ENCODE measurements around the gene MSH3.

DNA sequence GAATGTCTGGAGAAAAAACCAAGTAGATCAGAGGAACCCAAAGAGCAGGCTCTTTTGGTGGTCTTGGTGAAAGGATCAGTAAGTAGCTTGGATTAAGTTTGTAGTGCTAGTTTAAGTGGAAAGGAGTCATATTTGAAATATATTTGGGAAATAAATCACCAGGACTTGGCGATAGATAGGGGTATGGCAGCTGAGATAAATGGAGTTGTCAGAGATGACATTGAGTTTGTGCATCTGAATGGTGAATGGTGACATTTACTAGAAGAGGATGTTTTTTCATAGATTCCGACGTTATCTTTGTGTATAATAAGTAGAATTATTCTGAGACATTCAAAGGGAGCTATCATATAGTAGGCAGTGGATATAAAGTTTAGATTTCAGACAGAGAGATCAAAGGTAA lies 162.1 kb downstream of the MSH3 start:
- TF ChIP-seq, protein P1, sequence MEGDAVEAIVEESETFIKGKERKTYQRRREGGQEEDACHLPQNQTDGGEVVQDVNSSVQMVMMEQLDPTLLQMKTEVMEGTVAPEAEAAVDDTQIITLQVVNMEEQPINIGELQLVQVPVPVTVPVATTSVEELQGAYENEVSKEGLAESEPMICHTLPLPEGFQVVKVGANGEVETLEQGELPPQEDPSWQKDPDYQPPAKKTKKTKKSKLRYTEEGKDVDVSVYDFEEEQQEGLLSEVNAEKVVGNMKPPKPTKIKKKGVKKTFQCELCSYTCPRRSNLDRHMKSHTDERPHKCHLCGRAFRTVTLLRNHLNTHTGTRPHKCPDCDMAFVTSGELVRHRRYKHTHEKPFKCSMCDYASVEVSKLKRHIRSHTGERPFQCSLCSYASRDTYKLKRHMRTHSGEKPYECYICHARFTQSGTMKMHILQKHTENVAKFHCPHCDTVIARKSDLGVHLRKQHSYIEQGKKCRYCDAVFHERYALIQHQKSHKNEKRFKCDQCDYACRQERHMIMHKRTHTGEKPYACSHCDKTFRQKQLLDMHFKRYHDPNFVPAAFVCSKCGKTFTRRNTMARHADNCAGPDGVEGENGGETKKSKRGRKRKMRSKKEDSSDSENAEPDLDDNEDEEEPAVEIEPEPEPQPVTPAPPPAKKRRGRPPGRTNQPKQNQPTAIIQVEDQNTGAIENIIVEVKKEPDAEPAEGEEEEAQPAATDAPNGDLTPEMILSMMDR (IDR thresholded peaks at IDR 0.05): no peak
- TF ChIP-seq POLR2A (IDR thresholded peaks at IDR 0.05): no peak

Data from testis (tissue), 2 donors.